ENCODE data around the gene CFAP74. TPM values are rescaled to one million over a fixed set of nuclear protein-coding genes. Genes with fewer than 3 reads are reported as not detected.

Gene CFAP74
- total and polyA plus RNA-seq, 8 donors, result 0.23 to 4.7 (median 2.8) TPM

DNA sequence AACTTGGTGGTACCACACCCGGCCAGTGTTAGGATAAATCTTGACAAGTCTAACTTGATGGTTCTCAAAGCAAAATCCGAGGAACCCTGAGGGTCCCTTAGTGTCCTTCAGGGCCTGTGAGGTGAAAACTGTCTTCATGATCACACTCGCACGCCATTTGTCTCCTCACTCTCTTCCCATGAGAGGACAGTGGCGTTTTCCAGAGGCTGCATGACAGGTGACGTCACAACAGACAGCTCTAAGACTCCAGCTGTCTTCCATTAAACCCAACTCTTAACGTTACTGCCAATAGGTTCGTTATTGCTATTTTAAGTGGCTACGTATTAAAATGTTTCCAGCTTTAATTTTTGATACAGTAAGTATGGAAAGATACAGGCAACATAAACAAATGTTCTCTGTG is 13.8 kb downstream of the CFAP74 start:
- Histone ChIP-seq H3K4me1 (no peaks in the 10 kb centered on the region), H3K9me3 (no peaks in the 10 kb centered on the region), H3K4me3 (no peak overlapping the region), H3K36me3 (no peaks in the 10 kb centered on the region), H3K27me3 (peaks cover 0 to 52% of the 10 kb centered on the region in 2 donors), H3K27ac (peak overlapping the region in 1 of 2 donors; percentile 65)
- no peak for ATAC-seq
- intact Hi-C loops (cut with DNase I), result no loop called here
- peak in 2 of 4 donors; percentile 71 to 78 for DNase-seq
- TF ChIP-seq, protein P1, sequence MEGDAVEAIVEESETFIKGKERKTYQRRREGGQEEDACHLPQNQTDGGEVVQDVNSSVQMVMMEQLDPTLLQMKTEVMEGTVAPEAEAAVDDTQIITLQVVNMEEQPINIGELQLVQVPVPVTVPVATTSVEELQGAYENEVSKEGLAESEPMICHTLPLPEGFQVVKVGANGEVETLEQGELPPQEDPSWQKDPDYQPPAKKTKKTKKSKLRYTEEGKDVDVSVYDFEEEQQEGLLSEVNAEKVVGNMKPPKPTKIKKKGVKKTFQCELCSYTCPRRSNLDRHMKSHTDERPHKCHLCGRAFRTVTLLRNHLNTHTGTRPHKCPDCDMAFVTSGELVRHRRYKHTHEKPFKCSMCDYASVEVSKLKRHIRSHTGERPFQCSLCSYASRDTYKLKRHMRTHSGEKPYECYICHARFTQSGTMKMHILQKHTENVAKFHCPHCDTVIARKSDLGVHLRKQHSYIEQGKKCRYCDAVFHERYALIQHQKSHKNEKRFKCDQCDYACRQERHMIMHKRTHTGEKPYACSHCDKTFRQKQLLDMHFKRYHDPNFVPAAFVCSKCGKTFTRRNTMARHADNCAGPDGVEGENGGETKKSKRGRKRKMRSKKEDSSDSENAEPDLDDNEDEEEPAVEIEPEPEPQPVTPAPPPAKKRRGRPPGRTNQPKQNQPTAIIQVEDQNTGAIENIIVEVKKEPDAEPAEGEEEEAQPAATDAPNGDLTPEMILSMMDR (IDR thresholded peaks at IDR 0.05), result no peak

DNA sequence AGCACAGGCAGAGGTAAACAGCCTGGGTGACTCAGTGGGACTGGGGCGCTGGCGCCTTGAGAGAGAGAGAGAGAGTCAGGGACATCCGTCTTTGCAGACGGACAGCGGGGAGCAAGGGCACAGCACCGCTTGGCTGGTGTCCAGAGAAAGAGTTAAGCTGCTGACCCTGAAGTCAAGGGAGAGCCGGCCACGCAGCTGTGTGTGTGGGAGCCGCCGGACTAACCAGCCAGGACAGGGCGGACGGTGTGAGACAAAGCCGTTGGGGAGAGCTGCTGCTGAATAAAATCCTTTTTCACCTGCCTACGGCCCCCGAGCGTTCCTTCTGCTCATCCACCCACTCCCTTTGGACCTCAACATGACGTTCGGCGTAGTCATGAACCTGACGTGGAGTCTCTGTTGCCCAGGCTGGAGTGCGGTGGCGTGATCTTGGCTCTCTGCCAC is 14.5 kb downstream of the CFAP74 start:
- Histone ChIP-seq H3K4me3 (no peak overlapping the region), H3K27me3 (peaks cover 0 to 52% of the 10 kb centered on the region in 2 donors), H3K9me3 (no peaks in the 10 kb centered on the region), H3K27ac (peak overlapping the region in 1 of 2 donors; percentile 65), H3K36me3 (no peaks in the 10 kb centered on the region), H3K4me1 (no peaks in the 10 kb centered on the region)
- intact Hi-C loops (cut with DNase I), result no loop called here
- DNase-seq (peak in 3 of 4 donors; percentile 20 to 61 (median 26)), ATAC-seq (peak; percentile 33)
- TF ChIP-seq, protein P1 (IDR thresholded peaks at IDR 0.05), result no peak

DNA sequence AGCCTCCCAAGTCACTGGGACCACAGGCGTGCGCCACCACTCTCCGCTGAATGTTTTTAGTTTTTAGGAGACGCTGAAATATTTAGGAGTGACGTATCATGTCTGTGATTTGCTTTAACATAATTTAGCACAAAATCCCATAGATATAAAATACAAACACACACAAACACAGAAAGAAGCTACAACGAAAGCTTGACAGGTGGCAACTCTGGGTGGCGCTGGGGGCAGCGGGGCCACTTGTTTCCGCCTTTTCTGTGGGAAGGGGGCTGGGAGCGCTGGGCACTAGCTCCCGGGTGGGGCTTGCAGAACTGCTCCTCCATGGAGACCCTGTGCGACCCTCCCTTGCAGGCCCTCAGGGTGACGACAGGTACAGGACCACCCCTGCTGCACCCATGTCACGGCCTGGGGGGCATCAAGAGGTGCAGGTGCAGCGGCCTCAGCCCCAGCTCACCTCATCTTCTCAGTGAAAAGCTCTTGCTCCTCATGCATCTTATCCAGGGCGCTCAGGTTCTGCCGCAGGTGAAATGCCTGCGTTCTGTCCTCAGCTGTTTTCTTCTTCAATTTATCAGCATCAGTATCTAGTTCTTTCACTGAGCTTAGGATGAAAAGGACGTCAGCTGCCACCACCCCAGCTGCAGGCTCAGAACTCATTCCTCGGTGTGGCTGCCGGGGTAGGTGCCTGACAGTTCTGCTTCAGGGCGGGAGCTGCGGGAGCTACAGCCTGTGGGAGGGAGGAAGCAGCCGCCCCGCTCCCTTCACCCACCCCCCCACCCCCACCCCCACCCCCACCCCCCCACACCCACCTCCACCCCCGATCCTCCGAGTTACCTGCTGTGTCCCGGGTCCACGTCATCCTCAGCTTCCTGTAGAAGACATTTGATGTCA is 15.3 kb downstream of the CFAP74 start:
- peaks cover 0 to 55% of the 10 kb centered on the region in 2 donors for H3K27me3 ChIP-seq
- intact Hi-C loops (cut with DNase I), result no loop called here
- H3K27ac ChIP-seq, result no peak overlapping the region
- H3K9me3 ChIP-seq, result no peaks in the 10 kb centered on the region
- TF ChIP-seq, protein P1 (IDR thresholded peaks at IDR 0.05), result no peak
- H3K4me3 ChIP-seq, result no peak overlapping the region
- ATAC-seq (no peak), DNase-seq (peak in 1 of 4 donors; percentile 57)
- no peaks in the 10 kb centered on the region for H3K4me1 ChIP-seq
- H3K36me3 ChIP-seq, result no peaks in the 10 kb centered on the region

DNA sequence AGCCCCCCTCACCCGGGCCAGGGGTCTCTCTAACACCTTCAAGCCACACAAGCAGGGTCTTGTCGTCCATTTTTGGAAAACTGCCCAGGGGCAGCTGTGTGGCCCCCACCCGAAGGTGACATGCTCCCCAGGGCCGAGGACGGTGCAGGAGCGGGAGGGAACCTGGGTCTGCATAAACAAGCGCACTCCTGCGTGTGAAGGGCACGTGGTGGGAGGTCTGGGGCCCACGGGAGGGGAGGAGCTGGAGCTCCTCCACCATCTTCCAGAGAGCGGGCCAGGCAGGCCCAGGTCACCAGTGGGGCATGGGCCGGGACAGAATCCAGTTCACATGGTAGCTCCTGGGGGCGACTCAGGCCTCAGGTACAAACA is 16.5 kb downstream of the CFAP74 start:
- Histone ChIP-seq H3K27ac (no peak overlapping the region), H3K27me3 (peaks cover 0 to 61% of the 10 kb centered on the region in 2 donors), H3K4me1 (no peaks in the 10 kb centered on the region), H3K4me3 (no peak overlapping the region), H3K36me3 (no peaks in the 10 kb centered on the region), H3K9me3 (no peaks in the 10 kb centered on the region)
- no peak for ATAC-seq
- intact Hi-C loops (cut with DNase I), result no loop called here
- no peak for DNase-seq
- TF ChIP-seq, protein P1 (IDR thresholded peaks at IDR 0.05), result no peak

DNA sequence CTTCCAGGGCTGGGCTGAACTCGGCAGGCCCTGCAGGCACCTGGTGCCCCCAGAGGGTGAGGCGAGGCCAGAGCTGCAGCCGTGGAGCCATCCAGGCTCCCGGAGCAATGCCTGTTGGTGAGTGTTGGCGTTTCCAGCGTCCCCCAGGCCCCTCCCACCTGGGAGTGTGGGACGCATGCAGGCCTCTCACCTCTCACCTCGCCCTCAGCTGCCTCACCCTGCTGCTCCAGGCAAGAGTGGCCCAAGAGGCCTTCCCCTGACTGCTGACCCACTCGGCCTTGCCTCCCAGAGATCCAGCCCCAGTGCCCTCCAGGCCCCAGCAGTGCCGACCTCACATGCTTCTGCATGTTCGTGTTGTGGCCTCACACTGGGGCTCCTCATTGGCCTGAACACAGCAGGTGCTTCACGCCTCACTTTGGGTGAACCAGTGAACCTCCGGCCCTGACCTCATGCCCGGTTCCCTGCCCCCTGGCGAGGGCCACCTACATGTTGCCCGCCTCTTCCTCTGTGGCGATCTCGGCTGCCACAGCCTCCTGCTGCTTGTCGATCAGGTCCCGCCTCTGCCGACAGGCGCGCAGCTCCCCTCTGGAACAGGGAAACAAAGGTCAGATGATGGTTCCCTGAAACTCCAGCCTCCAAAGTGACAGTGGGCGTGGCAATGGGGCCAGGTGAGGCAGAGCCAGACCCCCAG is 17.0 kb downstream of the CFAP74 start:
- H3K4me1 ChIP-seq, result no peaks in the 10 kb centered on the region
- TF ChIP-seq, protein P1 (IDR thresholded peaks at IDR 0.05), result no peak
- H3K27ac ChIP-seq, result no peak overlapping the region
- DNase-seq (no peak), ATAC-seq (no peak)
- H3K36me3 ChIP-seq, result no peaks in the 10 kb centered on the region
- no peaks in the 10 kb centered on the region for H3K9me3 ChIP-seq
- peaks cover 0 to 61% of the 10 kb centered on the region in 2 donors for H3K27me3 ChIP-seq
- intact Hi-C loops (cut with DNase I), result no loop called here
- no peak overlapping the region for H3K4me3 ChIP-seq
